ENCODE data around the gene ZNF148.

The ZNF148 gene

DNA sequence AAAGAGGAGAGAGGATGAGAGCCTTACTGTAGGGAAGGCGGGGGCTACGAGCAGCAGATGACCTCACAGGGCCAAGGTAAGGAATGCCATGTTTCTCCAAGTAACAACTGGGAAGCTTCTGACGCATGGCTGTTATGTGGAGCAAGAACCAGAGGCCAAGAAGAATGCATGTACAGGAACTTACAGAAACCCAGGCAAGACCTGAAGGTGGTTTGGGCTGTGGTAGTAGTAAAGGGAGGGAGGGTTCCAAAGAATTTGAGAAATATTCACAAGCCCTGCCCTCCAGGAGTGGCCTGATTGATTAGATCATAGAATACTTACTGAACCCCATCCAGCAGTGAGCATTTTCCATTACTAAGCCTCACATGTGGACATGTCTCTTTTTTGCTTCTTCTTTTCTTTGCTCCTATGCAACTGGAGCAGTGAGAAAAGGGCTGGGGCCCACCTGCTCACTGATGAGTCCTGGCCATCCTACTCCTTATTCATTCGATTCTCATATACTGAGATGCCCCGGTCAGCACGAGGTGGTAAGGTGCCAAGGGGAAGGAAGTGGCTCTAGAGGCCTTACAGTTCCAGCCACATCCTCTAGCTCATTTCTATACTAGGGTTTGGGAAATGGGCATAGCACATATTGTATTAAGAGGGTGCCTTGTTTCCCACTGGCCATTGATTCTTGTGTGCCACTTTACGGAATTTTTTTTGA lies 154.2 kb downstream of the ZNF148 start:
- no peak overlapping the region for H3K4me3 ChIP-seq (ENCODE audit: low read length)
- H3K4me2 ChIP-seq (ENCODE audit: low read length): no peak overlapping the region
- no peaks in the 10 kb centered on the region for H3K9me3 ChIP-seq (ENCODE audit: control insufficient read depth, insufficient read depth, low read length)
- H3F3A ChIP-seq (ENCODE audit: control insufficient read depth, insufficient read depth): no peaks in the 10 kb centered on the region
- no peaks in the 10 kb centered on the region for H3K27me3 ChIP-seq (ENCODE audit: control insufficient read depth, low read length)
- H3K4me1 ChIP-seq (ENCODE audit: control insufficient read depth, low read length): no peaks in the 10 kb centered on the region
- H3K9me2 ChIP-seq (replicated peaks; ENCODE audit: control insufficient read depth, low read length): no peaks in the 10 kb centered on the region
- H4K20me1 ChIP-seq (ENCODE audit: control insufficient read depth, insufficient read depth, low read depth, low read length): no peaks in the 10 kb centered on the region
- no peaks in the 10 kb centered on the region for H3K79me2 ChIP-seq (ENCODE audit: control insufficient read depth, low read length)
- H3K36me3 ChIP-seq (ENCODE audit: control insufficient read depth, low read length): no peaks in the 10 kb centered on the region
- TF ChIP-seq CTCF (IDR thresholded peaks at IDR 0.05; ENCODE audit: low read depth, low read length, poor library complexity, severe bottlenecking): no peak
- no peak for TF ChIP-seq EZH2phosphoT487 (IDR thresholded peaks at IDR 0.05; ENCODE audit: borderline replicate concordance, low read length)
- no peak overlapping the region for H3K27ac ChIP-seq (ENCODE audit: low read depth, low read length)

DNA sequence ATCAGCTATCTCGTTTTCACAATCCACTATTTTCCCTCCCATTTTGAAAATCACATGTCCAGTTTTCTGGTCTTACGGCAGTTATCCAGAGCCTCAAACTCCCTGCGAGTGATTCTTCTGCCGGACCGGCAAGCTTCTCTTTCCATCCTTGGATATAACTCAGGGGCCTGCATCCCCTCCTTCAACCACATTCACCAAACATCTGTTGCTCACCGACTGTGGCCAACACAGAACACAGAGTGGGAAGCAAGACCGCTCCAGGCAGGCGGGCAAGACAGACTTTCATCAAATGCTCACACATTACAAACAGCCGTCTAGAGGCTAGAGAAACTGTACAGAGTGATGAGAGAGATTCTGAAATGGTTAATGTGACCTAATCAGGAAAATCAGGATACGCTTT lies 154.9 kb downstream of the ZNF148 start:
- Histone ChIP-seq H3K4me3 (ENCODE audit: low read length) (no peak overlapping the region), H3K27ac (ENCODE audit: low read depth, low read length) (no peak overlapping the region), H3K9me3 (ENCODE audit: control insufficient read depth, insufficient read depth, low read length) (no peaks in the 10 kb centered on the region), H3K4me1 (ENCODE audit: control insufficient read depth, low read length) (no peaks in the 10 kb centered on the region), H3K9me2 (replicated peaks; ENCODE audit: control insufficient read depth, low read length) (no peaks in the 10 kb centered on the region), H3K4me2 (ENCODE audit: low read length) (no peak overlapping the region), H3K79me2 (ENCODE audit: control insufficient read depth, low read length) (no peaks in the 10 kb centered on the region), H3K27me3 (ENCODE audit: control insufficient read depth, low read length) (no peaks in the 10 kb centered on the region), H3F3A (ENCODE audit: control insufficient read depth, insufficient read depth) (no peaks in the 10 kb centered on the region), H3K36me3 (ENCODE audit: control insufficient read depth, low read length) (no peaks in the 10 kb centered on the region), H4K20me1 (ENCODE audit: control insufficient read depth, insufficient read depth, low read depth, low read length) (no peaks in the 10 kb centered on the region)
- no peak for TF ChIP-seq CTCF (IDR thresholded peaks at IDR 0.05; ENCODE audit: low read depth, low read length, poor library complexity, severe bottlenecking)
- TF ChIP-seq EZH2phosphoT487 (IDR thresholded peaks at IDR 0.05; ENCODE audit: borderline replicate concordance, low read length): no peak

- Histone ChIP-seq H3K27ac (ENCODE audit: low read depth, low read length) (no peak overlapping the region), H3K9me2 (replicated peaks; ENCODE audit: control insufficient read depth, low read length) (no peaks in the 10 kb centered on the region), H4K20me1 (ENCODE audit: control insufficient read depth, insufficient read depth, low read depth, low read length) (no peaks in the 10 kb centered on the region), H3K4me1 (ENCODE audit: control insufficient read depth, low read length) (peaks cover 4% of the 10 kb centered on the region; the same call in 1 of the 2 replicates), H3F3A (ENCODE audit: control insufficient read depth, insufficient read depth) (no peaks in the 10 kb centered on the region), H3K4me2 (ENCODE audit: low read length) (no peak overlapping the region), H3K4me3 (ENCODE audit: low read length) (no peak overlapping the region), H3K27me3 (ENCODE audit: control insufficient read depth, low read length) (peaks cover 6% of the 10 kb centered on the region), H3K36me3 (ENCODE audit: control insufficient read depth, low read length) (no peaks in the 10 kb centered on the region), H3K9me3 (ENCODE audit: control insufficient read depth, insufficient read depth, low read length) (no peaks in the 10 kb centered on the region), H3K79me2 (ENCODE audit: control insufficient read depth, low read length) (no peaks in the 10 kb centered on the region)
- TF ChIP-seq EZH2phosphoT487 (IDR thresholded peaks at IDR 0.05; ENCODE audit: borderline replicate concordance, low read length) (no peak), CTCF (IDR thresholded peaks at IDR 0.05; ENCODE audit: low read depth, low read length, poor library complexity, severe bottlenecking) (no peak)
These were observed 155.8 kb downstream of the ZNF148 start for GRCh38 chr3:125219261-125219701.

Data from DOHH2 (cell line).